ENCODE data around the gene C1QL1. TPM values are rescaled to one million over a fixed set of nuclear protein-coding genes. Genes with fewer than 3 reads are reported as not detected.

The C1QL1 gene
- total and polyA plus RNA-seq, 9 donors, result 0.20 to 6.0 (median 0.87) TPM; not detected in 3

- 89 to 93% (median 92%) methylated on average over 6 of the region's 6 CpGs for WGBS, 3 donors
- H3K4me1 ChIP-seq (ENCODE audit: insufficient read depth), result no peaks in the 10 kb centered on the region
Observed at GRCh38 chr17:44917456-44917855, 50.6 kb downstream of the C1QL1 start.

DNA sequence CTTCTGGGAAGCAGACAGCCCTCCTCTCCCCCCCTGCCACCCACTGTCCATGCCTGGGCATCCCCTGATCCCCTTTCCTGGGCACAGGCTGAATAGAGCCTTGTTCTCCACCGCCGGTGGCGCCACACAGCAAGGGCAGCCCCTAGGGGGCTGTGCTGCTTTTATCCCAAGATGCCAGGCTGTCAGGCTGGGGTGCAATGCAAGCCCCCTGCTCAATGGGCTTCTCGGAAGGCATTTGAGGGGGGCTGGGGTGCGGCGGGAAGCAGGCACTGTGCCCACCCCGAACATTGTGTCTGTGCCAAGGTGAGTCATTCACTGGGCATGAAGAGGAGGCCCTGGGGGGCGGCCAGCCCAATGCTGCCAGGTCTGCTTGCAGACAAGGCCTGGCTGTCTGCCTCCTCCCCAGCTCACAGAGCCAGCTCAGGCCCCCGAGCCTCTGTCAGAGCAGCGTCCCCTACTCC is 51.3 kb downstream of the C1QL1 start:
- DNase-seq, result peak in 1 of 5 donors; percentile 56
- intact Hi-C loops (cut with DNase I), result loop anchor here in 2 of 4 donors (10.0 kb wide), 3 partner anchors 178 to 288 kb away; no protein-coding TSS in a partner anchor
- 58 to 66% (median 59%) methylated on average over 10 of the region's 10 CpGs for WGBS, 3 donors
- no peak overlapping the region for H3K27ac ChIP-seq
- no peaks in the 10 kb centered on the region for H3K27me3 ChIP-seq
- no peaks in the 10 kb centered on the region for H3K36me3 ChIP-seq
- H3K4me1 ChIP-seq (ENCODE audit: insufficient read depth), result peaks cover under 1% of the 10 kb centered on the region
- no peaks in the 10 kb centered on the region for H3K9me3 ChIP-seq
- TF ChIP-seq EP300 (IDR thresholded peaks at IDR 0.05) (no peak), POLR2A (IDR thresholded peaks at IDR 0.05) (no peak)
- TF ChIP-seq, protein P1, sequence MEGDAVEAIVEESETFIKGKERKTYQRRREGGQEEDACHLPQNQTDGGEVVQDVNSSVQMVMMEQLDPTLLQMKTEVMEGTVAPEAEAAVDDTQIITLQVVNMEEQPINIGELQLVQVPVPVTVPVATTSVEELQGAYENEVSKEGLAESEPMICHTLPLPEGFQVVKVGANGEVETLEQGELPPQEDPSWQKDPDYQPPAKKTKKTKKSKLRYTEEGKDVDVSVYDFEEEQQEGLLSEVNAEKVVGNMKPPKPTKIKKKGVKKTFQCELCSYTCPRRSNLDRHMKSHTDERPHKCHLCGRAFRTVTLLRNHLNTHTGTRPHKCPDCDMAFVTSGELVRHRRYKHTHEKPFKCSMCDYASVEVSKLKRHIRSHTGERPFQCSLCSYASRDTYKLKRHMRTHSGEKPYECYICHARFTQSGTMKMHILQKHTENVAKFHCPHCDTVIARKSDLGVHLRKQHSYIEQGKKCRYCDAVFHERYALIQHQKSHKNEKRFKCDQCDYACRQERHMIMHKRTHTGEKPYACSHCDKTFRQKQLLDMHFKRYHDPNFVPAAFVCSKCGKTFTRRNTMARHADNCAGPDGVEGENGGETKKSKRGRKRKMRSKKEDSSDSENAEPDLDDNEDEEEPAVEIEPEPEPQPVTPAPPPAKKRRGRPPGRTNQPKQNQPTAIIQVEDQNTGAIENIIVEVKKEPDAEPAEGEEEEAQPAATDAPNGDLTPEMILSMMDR (IDR thresholded peaks at IDR 0.05), result no peak
- no peak overlapping the region for H3K4me3 ChIP-seq

More at GRCh38 chr17:44917456-44917855, 50.6 kb downstream of the C1QL1 start:
- peak in 1 of 5 donors; percentile 13 for DNase-seq
- Histone ChIP-seq H3K27me3 (no peaks in the 10 kb centered on the region), H3K9me3 (no peaks in the 10 kb centered on the region), H3K36me3 (no peaks in the 10 kb centered on the region), H3K27ac (no peak overlapping the region), H3K4me3 (no peak overlapping the region)
- TF ChIP-seq POLR2A (IDR thresholded peaks at IDR 0.05), result no peak
- TF ChIP-seq, protein P1 (IDR thresholded peaks at IDR 0.05), result no peak
- TF ChIP-seq EP300 (IDR thresholded peaks at IDR 0.05), result no peak
- intact Hi-C loops (cut with DNase I), result loop anchor here in 2 of 4 donors (10.0 kb wide), 3 partner anchors 177 to 287 kb away; no protein-coding TSS in a partner anchor

- H3K27ac ChIP-seq, result no peak overlapping the region
- no peaks in the 10 kb centered on the region for H3K9me3 ChIP-seq
- DNase-seq, result no peak
- no peaks in the 10 kb centered on the region for H3K27me3 ChIP-seq
- 73 to 85% (median 84%) methylated on average over 11 of the region's 11 CpGs for WGBS, 3 donors
- peaks cover 5% of the 10 kb centered on the region for H3K4me1 ChIP-seq (ENCODE audit: insufficient read depth)
- intact Hi-C loops (cut with DNase I), result loop anchor here in 2 of 4 donors (10.0 kb wide), 3 partner anchors 179 to 289 kb away; no protein-coding TSS in a partner anchor
- no peak overlapping the region for H3K4me3 ChIP-seq
- no peaks in the 10 kb centered on the region for H3K36me3 ChIP-seq
- no peak for TF ChIP-seq POLR2A (IDR thresholded peaks at IDR 0.05)
- TF ChIP-seq, protein P1 (IDR thresholded peaks at IDR 0.05), result no peak
- no peak for TF ChIP-seq EP300 (IDR thresholded peaks at IDR 0.05)
Observed at GRCh38 chr17:44915862-44916780, 52.0 kb downstream of the C1QL1 start.

- no peak within 1 kb of the TSS for H3K4me3 ChIP-seq
- no peaks in the 10 kb centered on the region for H3K27me3 ChIP-seq
- TF ChIP-seq, protein P1 (IDR thresholded peaks at IDR 0.05), result no peak
- TF ChIP-seq EP300 (IDR thresholded peaks at IDR 0.05), result no peak
- TF ChIP-seq POLR2A (IDR thresholded peaks at IDR 0.05), result no peak
- no peaks in the 10 kb centered on the region for H3K36me3 ChIP-seq
- WGBS, 3 donors, result 74 to 87% (median 86%) methylated on average over 17 of the region's 17 CpGs
- no peaks in the 10 kb centered on the region for H3K9me3 ChIP-seq
- H3K27ac ChIP-seq, result no peak within 1 kb of the TSS
- DNase-seq, result no peak
- peaks cover 5% of the 10 kb centered on the region for H3K4me1 ChIP-seq (ENCODE audit: insufficient read depth)
- intact Hi-C loops (cut with DNase I), result loop anchor here in 2 of 4 donors (10.0 kb wide), 3 partner anchors 179 to 289 kb away; no protein-coding TSS in a partner anchor
Observed at GRCh38 chr17:44915321-44915726, 52.8 kb downstream of the C1QL1 start, which contains the start of gene GFAP. TSS of gene GFAP (minus strand) at chr17:44915500. CDS start at chr17:44915486, 14 bp downstream.

Measured in ovary (tissue), 9 donors.